ENCODE results near the gene COL1A1. TPM values are rescaled to one million over a fixed set of nuclear protein-coding genes. Genes with fewer than 3 reads are reported as not detected.

COL1A1 gene
- total RNA-seq, 1 donor from 2014 or later = 10.1 TPM

GRCh38 chr17:50199211-50199802 is 2.1 kb downstream of the COL1A1 start:
- Mint-ChIP-seq H3K4me3 (ENCODE audit: unreplicated experiment) (no peak overlapping the region), H3K27me3 (ENCODE audit: unreplicated experiment) (peaks cover 17% of the 10 kb centered on the region), H3K36me3 (ENCODE audit: unreplicated experiment) (no peaks in the 10 kb centered on the region), H3K4me1 (ENCODE audit: low read depth, unreplicated experiment) (peaks cover 2% of the 10 kb centered on the region), H3K9me3 (ENCODE audit: unreplicated experiment) (peaks cover 4% of the 10 kb centered on the region), H3K27ac (ENCODE audit: unreplicated experiment) (no peak overlapping the region)
- no peak for TF ChIP-seq CTCF (IDR thresholded peaks at IDR 0.05; ENCODE audit: partially characterized antibody, unreplicated experiment)
- DNase-seq = no peak

- H3K4me1 Mint-ChIP-seq (ENCODE audit: low read depth, unreplicated experiment) = peaks cover 2% of the 10 kb centered on the region
- no peak overlapping the region for H3K27ac Mint-ChIP-seq (ENCODE audit: unreplicated experiment)
- H3K36me3 Mint-ChIP-seq (ENCODE audit: unreplicated experiment) = no peaks in the 10 kb centered on the region
- peak; percentile 79 for DNase-seq
- H3K9me3 Mint-ChIP-seq (ENCODE audit: unreplicated experiment) = peaks cover 7% of the 10 kb centered on the region
- no peak overlapping the region for H3K4me3 Mint-ChIP-seq (ENCODE audit: unreplicated experiment)
- peak; percentile 68 for TF ChIP-seq CTCF (IDR thresholded peaks at IDR 0.05; ENCODE audit: partially characterized antibody, unreplicated experiment)
- peaks cover 20% of the 10 kb centered on the region for H3K27me3 Mint-ChIP-seq (ENCODE audit: unreplicated experiment)
Measured at GRCh38 chr17:50198026-50198669, 3.3 kb downstream of the COL1A1 start.

- no peak overlapping the region for H3K4me3 Mint-ChIP-seq (ENCODE audit: unreplicated experiment)
- H3K27ac Mint-ChIP-seq (ENCODE audit: unreplicated experiment) = no peak overlapping the region
- DNase-seq = no peak
- no peak for TF ChIP-seq CTCF (IDR thresholded peaks at IDR 0.05; ENCODE audit: partially characterized antibody, unreplicated experiment)
- H3K27me3 Mint-ChIP-seq (ENCODE audit: unreplicated experiment) = peaks cover 11% of the 10 kb centered on the region
- H3K36me3 Mint-ChIP-seq (ENCODE audit: unreplicated experiment) = no peaks in the 10 kb centered on the region
- peaks cover 7% of the 10 kb centered on the region for H3K9me3 Mint-ChIP-seq (ENCODE audit: unreplicated experiment)
- peaks cover 2% of the 10 kb centered on the region for H3K4me1 Mint-ChIP-seq (ENCODE audit: low read depth, unreplicated experiment)
Measured at GRCh38 chr17:50196826-50197225, 4.6 kb downstream of the COL1A1 start.

- Mint-ChIP-seq H3K36me3 (ENCODE audit: unreplicated experiment) (no peaks in the 10 kb centered on the region), H3K4me3 (ENCODE audit: unreplicated experiment) (no peak overlapping the region), H3K9me3 (ENCODE audit: unreplicated experiment) (peaks cover 5% of the 10 kb centered on the region), H3K27ac (ENCODE audit: unreplicated experiment) (no peak overlapping the region), H3K27me3 (ENCODE audit: unreplicated experiment) (peaks cover 7% of the 10 kb centered on the region), H3K4me1 (ENCODE audit: low read depth, unreplicated experiment) (no peaks in the 10 kb centered on the region)
- no peak for TF ChIP-seq CTCF (IDR thresholded peaks at IDR 0.05; ENCODE audit: partially characterized antibody, unreplicated experiment)
- no peak for DNase-seq
Measured at GRCh38 chr17:50196036-50196435, 5.4 kb downstream of the COL1A1 start.
